ENCODE results near the gene MINDY4B. TPM values are rescaled to one million over a fixed set of nuclear protein-coding genes. Genes with fewer than 3 reads are reported as not detected.

MINDY4B gene
- not detected in 2 replicates for total RNA-seq (2014; rRNA removed; shearing (Covaris generic); ENCODE audit: low replicate concordance)

- no peak for DNase-seq (ENCODE audit: low read depth)
- in situ Hi-C loops (cut with HindIII; ENCODE audit: low pct_unique_long_range_greater_than_20kb, low sequenced_read_pairs) = no loop called here
Observed at GRCh38 chr3:150905339-150905738, at the start of gene MINDY4B. TSS of gene MINDY4B (minus strand) at chr3:150905439. CDS start at chr3:150905439, 0 bp downstream.

GRCh38 chr3:150951923-150952322 lies 46.7 kb upstream of the MINDY4B start:
- in situ Hi-C loops (cut with HindIII; ENCODE audit: low pct_unique_long_range_greater_than_20kb, low sequenced_read_pairs) = no loop called here
- no peak for DNase-seq (ENCODE audit: low read depth)

- no peak for DNase-seq (ENCODE audit: low read depth)
- in situ Hi-C loops (cut with HindIII; ENCODE audit: low pct_unique_long_range_greater_than_20kb, low sequenced_read_pairs) = no loop called here
Observed at GRCh38 chr3:150945226-150946032, 40.2 kb upstream of the MINDY4B start.

- in situ Hi-C loops (cut with HindIII; ENCODE audit: low pct_unique_long_range_greater_than_20kb, low sequenced_read_pairs) = no loop called here
- no peak for DNase-seq (ENCODE audit: low read depth)
Observed at GRCh38 chr3:150942221-150942620, 37.0 kb upstream of the MINDY4B start.

- DNase-seq (ENCODE audit: low read depth) = no peak
- in situ Hi-C loops (cut with HindIII; ENCODE audit: low pct_unique_long_range_greater_than_20kb, low sequenced_read_pairs) = no loop called here
Observed at GRCh38 chr3:150936693-150937092, 31.5 kb upstream of the MINDY4B start.

- no peak for DNase-seq (ENCODE audit: low read depth)
- in situ Hi-C loops (cut with HindIII; ENCODE audit: low pct_unique_long_range_greater_than_20kb, low sequenced_read_pairs) = no loop called here
Observed at GRCh38 chr3:150933473-150933995, 28.3 kb upstream of the MINDY4B start.

GRCh38 chr3:150931745-150932144 lies 26.5 kb upstream of the MINDY4B start:
- DNase-seq (ENCODE audit: low read depth) = no peak

GRCh38 chr3:150930839-150931238 lies 25.6 kb upstream of the MINDY4B start:
- in situ Hi-C loops (cut with HindIII; ENCODE audit: low pct_unique_long_range_greater_than_20kb, low sequenced_read_pairs) = no loop called here
- DNase-seq (ENCODE audit: low read depth) = no peak

More at GRCh38 chr3:150931745-150932144, 26.5 kb upstream of the MINDY4B start:
- in situ Hi-C loops (cut with HindIII; ENCODE audit: low pct_unique_long_range_greater_than_20kb, low sequenced_read_pairs) = no loop called here

- no peak for DNase-seq (ENCODE audit: low read depth)
- in situ Hi-C loops (cut with HindIII; ENCODE audit: low pct_unique_long_range_greater_than_20kb, low sequenced_read_pairs) = no loop called here
Observed at GRCh38 chr3:150928234-150928633, 23.0 kb upstream of the MINDY4B start.

GRCh38 chr3:150926328-150926727 lies 21.1 kb upstream of the MINDY4B start:
- no peak for DNase-seq (ENCODE audit: low read depth)
- in situ Hi-C loops (cut with HindIII; ENCODE audit: low pct_unique_long_range_greater_than_20kb, low sequenced_read_pairs) = no loop called here

- in situ Hi-C loops (cut with HindIII; ENCODE audit: low pct_unique_long_range_greater_than_20kb, low sequenced_read_pairs) = no loop called here
- DNase-seq (ENCODE audit: low read depth) = peak; percentile 34
Observed at GRCh38 chr3:150925751-150926201, 20.5 kb upstream of the MINDY4B start.

- DNase-seq (ENCODE audit: low read depth) = no peak
- in situ Hi-C loops (cut with HindIII; ENCODE audit: low pct_unique_long_range_greater_than_20kb, low sequenced_read_pairs) = no loop called here
Observed at GRCh38 chr3:150922611-150923010, 17.4 kb upstream of the MINDY4B start.

GRCh38 chr3:150921209-150921608 lies 16.0 kb upstream of the MINDY4B start:
- DNase-seq (ENCODE audit: low read depth) = no peak
- in situ Hi-C loops (cut with HindIII; ENCODE audit: low pct_unique_long_range_greater_than_20kb, low sequenced_read_pairs) = no loop called here

GRCh38 chr3:150920236-150920635 lies 15.0 kb upstream of the MINDY4B start:
- DNase-seq (ENCODE audit: low read depth) = no peak
- in situ Hi-C loops (cut with HindIII; ENCODE audit: low pct_unique_long_range_greater_than_20kb, low sequenced_read_pairs) = no loop called here

- in situ Hi-C loops (cut with HindIII; ENCODE audit: low pct_unique_long_range_greater_than_20kb, low sequenced_read_pairs) = no loop called here
- no peak for DNase-seq (ENCODE audit: low read depth)
Observed at GRCh38 chr3:150917951-150918350, 12.7 kb upstream of the MINDY4B start.

- no peak for DNase-seq (ENCODE audit: low read depth)
- in situ Hi-C loops (cut with HindIII; ENCODE audit: low pct_unique_long_range_greater_than_20kb, low sequenced_read_pairs) = no loop called here
Observed at GRCh38 chr3:150913133-150913922, 8.1 kb upstream of the MINDY4B start.

- DNase-seq (ENCODE audit: low read depth) = no peak
- in situ Hi-C loops (cut with HindIII; ENCODE audit: low pct_unique_long_range_greater_than_20kb, low sequenced_read_pairs) = no loop called here
Observed at GRCh38 chr3:150912501-150912900, 7.3 kb upstream of the MINDY4B start.

GRCh38 chr3:150911771-150912170 lies 6.5 kb upstream of the MINDY4B start:
- in situ Hi-C loops (cut with HindIII; ENCODE audit: low pct_unique_long_range_greater_than_20kb, low sequenced_read_pairs) = no loop called here

GRCh38 chr3:150906461-150906860 lies 1.2 kb upstream of the MINDY4B start:
- no peak for DNase-seq (ENCODE audit: low read depth)

More at GRCh38 chr3:150911771-150912170, 6.5 kb upstream of the MINDY4B start:
- DNase-seq (ENCODE audit: low read depth) = no peak

More at GRCh38 chr3:150906461-150906860, 1.2 kb upstream of the MINDY4B start:
- in situ Hi-C loops (cut with HindIII; ENCODE audit: low pct_unique_long_range_greater_than_20kb, low sequenced_read_pairs) = no loop called here

All from Caki2 (cell line).